NCI-H524 (cell line): ENCODE data around the gene SLC35F3.

Experiments used
- DNase-seq, 2 experiments: peaks; one replicate each; lab custom pipeline; 2025; lab: John Stamatoyannopoulos, UW

SLC35F3 gene

GRCh38 chr1:234320069-234320468 lies 415.6 kb downstream of the SLC35F3 start:
- DNase-seq = no peak

GRCh38 chr1:234320549-234320948 lies 416.1 kb downstream of the SLC35F3 start:
- no peak for DNase-seq

GRCh38 chr1:234321231-234321630 lies 416.8 kb downstream of the SLC35F3 start:
- DNase-seq = no peak

- DNase-seq = no peak
Observed at GRCh38 chr1:234322097-234322496, 417.6 kb downstream of the SLC35F3 start.

- DNase-seq = peak in 1 of 2 experiments; percentile 12
Observed at GRCh38 chr1:234322979-234323378, 418.5 kb downstream of the SLC35F3 start.

GRCh38 chr1:234324821-234325220 lies 420.3 kb downstream of the SLC35F3 start:
- DNase-seq = peak; percentile 46 to 78

- DNase-seq = no peak
Observed at GRCh38 chr1:234325878-234326496, 421.5 kb downstream of the SLC35F3 start.

GRCh38 chr1:234326497-234327366 lies 422.3 kb downstream of the SLC35F3 start:
- peak; percentile 25 to 52 for DNase-seq

- no peak for DNase-seq
Observed at GRCh38 chr1:234327577-234328164, 423.2 kb downstream of the SLC35F3 start.

- no peak for DNase-seq
Observed at GRCh38 chr1:234330843-234331215, 426.4 kb downstream of the SLC35F3 start.

- no peak for DNase-seq
Observed at GRCh38 chr1:234331507-234331906, 427.0 kb downstream of the SLC35F3 start.

- no peak for DNase-seq
Observed at GRCh38 chr1:234336359-234336758, 431.9 kb downstream of the SLC35F3 start.

GRCh38 chr1:234337233-234337632 lies 432.8 kb downstream of the SLC35F3 start:
- DNase-seq = no peak

GRCh38 chr1:234340528-234340927 lies 436.1 kb downstream of the SLC35F3 start:
- DNase-seq = no peak

GRCh38 chr1:234342774-234343173 lies 438.3 kb downstream of the SLC35F3 start:
- no peak for DNase-seq

GRCh38 chr1:234345237-234345636 lies 440.8 kb downstream of the SLC35F3 start:
- no peak for DNase-seq

- DNase-seq = no peak
Observed at GRCh38 chr1:234348964-234349363, 444.5 kb downstream of the SLC35F3 start.

- no peak for DNase-seq
Observed at GRCh38 chr1:234355782-234356510, 451.5 kb downstream of the SLC35F3 start.

- DNase-seq = peak; percentile 39 to 76
Observed at GRCh38 chr1:234356615-234357269, 452.3 kb downstream of the SLC35F3 start.

- DNase-seq = no peak
Observed at GRCh38 chr1:234357831-234358230, 453.4 kb downstream of the SLC35F3 start.

GRCh38 chr1:234361102-234361603 lies 456.7 kb downstream of the SLC35F3 start:
- no peak for DNase-seq

- no peak for DNase-seq
Observed at GRCh38 chr1:234362558-234362957, 458.1 kb downstream of the SLC35F3 start.
